Tibial nerve (tissue), 4 donors: ENCODE data around the gene FBXO27.

Experiments
- CTCF ChIP-seq, 5 experiments: fragments of 200-600 bp in 3 of 5; fragments of 450-650 bp in 2 of 5; sonication (generic) in 3 of 5; IDR thresholded peaks; one replicate each; pipeline ENCODE4 v1.5.1; 2016 to 2019; ENCODE audit warnings: antibody characterized with exemption in 5 of 5, mild to moderate bottlenecking in 3 of 5, moderate library complexity in 2 of 5
- EP300 ChIP-seq, 2 donors: sonication (generic); formaldehyde crosslinking; IDR thresholded peaks; one replicate each; pipeline ENCODE4 v1.6.1; 2017; ENCODE audit warnings: antibody characterized with exemption in 2 of 2, mild to moderate bottlenecking in 1 of 2
- POLR2A ChIP-seq, 2 donors: fragments of 450-650 bp; IDR thresholded peaks; one replicate each; pipeline ENCODE4 v1.6.1; 2017; ENCODE audit warnings: antibody characterized with exemption in 2 of 2, mild to moderate bottlenecking in 2 of 2, moderate library complexity in 2 of 2

- no peak for TF ChIP-seq CTCF (IDR thresholded peaks at IDR 0.05)
- no peak for TF ChIP-seq POLR2A (IDR thresholded peaks at IDR 0.05)
- no peak for TF ChIP-seq EP300 (IDR thresholded peaks at IDR 0.05)
Observed at GRCh38 chr19:39003188-39003587, 29.2 kb downstream of the FBXO27 start.
